GM12878 (cell line): ENCODE data around the gene OR2C1.

ENCODE experiments used
- ATF2 ChIP-seq: IDR thresholded peaks from 2 replicates; pipeline ENCODE4 v1.6.1; 2012; ENCODE audit warnings: low read length, inconsistent platforms
- BHLHE40 ChIP-seq, 2 experiments: fragments of 450-650 bp in 1 of 2; IDR thresholded peaks; 2 replicates each; pipeline ENCODE4 v1.6.1; 2011 to 2017; ENCODE audit warnings: low read depth in 2 of 2, borderline replicate concordance in 1 of 2, improper control_type of control experiment in 1 of 2, low read length in 1 of 2, mild to moderate bottlenecking in 1 of 2
- CREB1 ChIP-seq: IDR thresholded peaks from 2 replicates; pipeline ENCODE4 v1.6.1; 2012; ENCODE audit warnings: low read depth, mild to moderate bottlenecking, inconsistent platforms
- EED ChIP-seq: sonication (generic); IDR thresholded peaks from 2 replicates; pipeline ENCODE4 v1.6.1; 2016; ENCODE audit warnings: antibody characterized with exemption, low read depth
- HDAC2 ChIP-seq: fragments of 200-600 bp; sonication (generic); IDR thresholded peaks from 2 replicates; pipeline ENCODE4 v1.6.1; 2017
- JUNB ChIP-seq: IDR thresholded peaks from 2 replicates; pipeline ENCODE4 v1.6.1; 2016; ENCODE audit warnings: antibody characterized with exemption, mild to moderate bottlenecking
- MYC ChIP-seq: IDR thresholded peaks from 2 replicates; pipeline ENCODE4 v1.6.1; 2011; ENCODE audit warnings: mild to moderate bottlenecking, low read length, moderate library complexity, inconsistent platforms; ENCODE audit not compliant: insufficient read depth, insufficient replicate concordance, insufficient read length, severe bottlenecking
- POLR2A ChIP-seq: IDR thresholded peaks from 2 replicates; pipeline ENCODE4 v1.6.1; 2011; ENCODE audit warnings: low read depth, mild to moderate bottlenecking, low read length
- TBL1XR1 ChIP-seq: IDR thresholded peaks from 2 replicates; pipeline ENCODE4 v1.6.1; 2012; ENCODE audit warnings: low read depth, low read length, improper control_type of control experiment

- TF ChIP-seq EED (no peak), ATF2 (no peak), CREB1 (no peak), JUNB (no peak), POLR2A (no peak), BHLHE40 (IDR thresholded peaks at IDR 0.05; ENCODE audit: borderline replicate concordance in 1 of 2, low read depth in 2 of 2, low read length in 1 of 2) (no peak), HDAC2 (no peak), MYC (no peak), TBL1XR1 (no peak)
Observed at GRCh38 chr16:3346041-3346440, 9.6 kb upstream of the OR2C1 start.
